Activated CD4-positive, alpha-beta T cell treated with anti-CD3 and anti-CD28 coated beads, Interleukin-2, amount 50 U/mL, for 24 hours (primary cell): ENCODE measurements around the gene LIPN.

Source experiments
- DNase-seq, 2 donors: peaks; one replicate each; pipeline ENCODE4 v3.0.0-alpha.2; 2020; ENCODE audit warnings: low read depth in 1 of 2, low spot score in 1 of 2

The LIPN gene

DNA sequence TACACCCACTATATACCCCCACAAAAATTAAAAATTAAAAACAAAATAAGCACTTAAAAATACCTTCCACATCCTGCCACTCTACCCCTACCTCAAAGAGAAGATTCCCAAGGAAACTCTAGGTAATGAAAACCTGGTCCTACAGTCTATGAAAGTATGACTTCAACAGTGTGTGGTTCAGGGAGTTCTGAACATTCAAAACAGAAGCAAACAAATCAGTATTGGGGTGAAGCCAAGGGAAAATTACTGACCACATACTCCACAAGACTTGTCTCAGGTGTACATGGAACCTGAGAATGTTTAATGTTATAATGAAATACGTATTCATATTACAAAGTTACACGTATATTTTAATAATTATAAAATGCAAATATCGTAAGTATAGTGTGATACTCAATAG lies 22.4 kb downstream of the LIPN start:
- DNase-seq, result no peak

DNA sequence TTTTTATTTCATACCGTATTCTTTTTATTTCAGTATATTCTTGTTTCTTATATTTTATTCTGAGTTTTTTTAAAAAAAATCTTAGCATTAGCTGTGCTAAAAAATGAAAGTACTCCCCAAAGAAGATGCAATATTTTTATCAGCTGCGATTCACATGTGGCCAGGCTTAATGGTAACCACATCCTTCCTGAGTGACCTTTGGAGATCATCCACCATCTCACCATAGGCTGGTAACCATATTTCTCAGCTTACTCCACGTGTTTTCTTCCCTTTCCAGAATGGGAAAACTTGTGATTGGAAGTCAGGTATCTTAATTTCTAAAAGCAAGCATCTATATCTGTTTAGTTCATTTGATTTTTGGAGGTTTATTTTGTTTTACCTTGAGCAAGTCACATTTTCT lies 23.9 kb downstream of the LIPN start:
- DNase-seq, result no peak

DNA sequence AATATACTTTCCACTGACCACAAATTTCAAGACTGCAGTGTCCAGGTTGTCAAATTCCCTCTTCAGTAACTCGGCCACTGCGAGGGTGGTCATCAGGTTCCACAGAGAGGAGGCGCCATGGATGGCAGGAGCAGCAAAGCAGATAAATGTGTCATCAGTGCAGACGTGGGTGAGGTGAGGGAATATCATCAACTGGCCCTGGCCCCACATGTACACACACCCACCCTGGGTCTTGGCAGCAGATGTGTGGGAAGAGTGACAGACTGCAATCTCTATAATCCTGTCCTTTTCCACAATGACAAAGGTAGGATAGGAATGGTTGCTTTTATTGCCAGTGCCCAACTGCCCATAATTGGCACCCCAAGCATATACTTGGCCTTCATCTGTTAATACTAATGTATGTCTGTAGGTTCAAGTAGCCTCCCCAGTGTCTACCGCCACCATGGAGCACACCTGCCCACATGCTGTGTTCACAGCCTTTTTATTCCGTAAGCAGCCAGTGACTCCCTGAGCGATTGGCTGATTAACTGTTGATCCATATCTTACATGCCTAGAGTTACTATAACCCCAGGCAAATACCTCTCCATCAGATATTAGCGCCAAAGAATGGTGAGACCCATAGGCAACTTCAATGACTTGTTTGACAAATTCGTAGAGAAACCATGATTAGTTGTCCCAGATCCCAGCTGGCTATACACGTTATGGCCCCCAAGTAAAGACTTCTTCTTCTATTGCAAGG lies 26.4 kb downstream of the LIPN start:
- DNase-seq, result no peak

DNA sequence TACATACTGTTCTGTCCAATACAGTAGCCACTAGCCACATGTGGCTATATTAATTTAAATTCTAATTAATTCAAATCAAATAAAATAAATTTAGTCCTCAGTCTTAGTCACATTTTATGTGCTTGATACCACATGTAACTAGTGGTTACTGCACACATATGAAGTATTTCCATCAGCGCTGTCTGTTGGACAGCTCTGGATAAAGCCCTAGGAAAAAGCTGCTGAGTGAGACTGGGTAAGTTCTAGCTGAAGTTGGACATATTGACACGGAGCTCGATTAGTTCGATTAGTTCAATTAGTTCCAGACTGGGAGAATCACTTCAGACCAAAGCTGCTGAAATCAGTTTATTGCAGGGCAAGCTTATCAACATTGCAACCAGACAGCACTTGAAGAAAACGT lies 27.6 kb downstream of the LIPN start:
- no peak for DNase-seq

DNA sequence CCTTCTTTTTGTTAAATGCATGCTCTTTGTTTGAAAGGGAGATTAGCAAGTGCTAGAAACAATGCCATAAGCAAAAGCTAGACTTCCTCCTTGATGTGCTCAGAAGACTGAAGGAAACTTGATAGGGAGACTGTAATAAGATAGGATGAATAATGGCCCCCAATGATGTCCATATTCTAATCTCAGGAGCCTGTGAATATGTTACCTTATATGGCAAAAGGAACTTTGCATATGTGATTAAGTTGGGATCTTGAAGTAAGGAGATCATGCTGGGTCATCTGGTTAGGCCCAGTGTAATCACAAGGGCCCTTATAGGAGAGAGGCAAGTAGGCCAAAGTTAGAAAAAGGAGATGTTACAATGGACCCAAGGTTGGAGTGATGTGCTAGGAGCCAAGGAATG lies 29.1 kb downstream of the LIPN start:
- no peak for DNase-seq

DNA sequence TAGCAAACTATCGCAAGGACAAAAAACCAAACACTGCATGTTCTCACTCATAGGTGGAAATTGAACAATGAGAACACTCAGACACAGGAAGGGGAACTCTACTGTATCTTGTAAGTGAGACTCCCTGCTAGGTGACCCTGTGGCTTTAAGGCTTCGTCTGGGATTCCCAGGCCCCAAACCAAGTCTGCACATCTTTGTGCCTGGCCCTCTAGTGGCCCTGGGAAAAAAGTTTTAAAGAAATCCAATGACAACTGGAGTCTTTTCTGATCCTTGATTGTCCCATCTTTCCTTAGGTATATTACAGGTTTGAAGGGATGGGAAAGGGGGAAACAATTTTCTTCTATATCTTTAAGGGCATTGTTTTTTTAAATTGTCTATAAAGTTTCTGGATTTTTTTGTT lies 32.1 kb downstream of the LIPN start:
- no peak for DNase-seq

DNA sequence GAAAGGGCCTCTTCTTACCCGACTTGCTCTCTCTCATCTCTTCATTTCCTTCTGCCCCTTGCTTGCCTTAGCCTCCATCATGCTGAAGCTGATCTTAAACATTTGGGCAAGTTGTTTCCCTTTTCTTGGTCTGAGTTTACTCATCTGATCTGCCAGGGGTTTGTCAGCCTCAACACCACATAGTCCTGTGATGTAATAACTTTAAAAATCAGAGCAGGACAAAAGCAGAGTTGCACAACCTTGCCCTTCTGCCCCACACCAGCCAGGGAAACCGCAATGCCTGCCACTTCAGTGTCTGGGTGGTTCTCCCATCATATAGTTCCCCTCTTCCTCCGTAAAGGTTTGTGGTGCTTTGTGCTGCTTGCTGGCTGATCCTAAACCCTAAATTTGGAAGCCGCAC lies 32.8 kb downstream of the LIPN start:
- DNase-seq, result no peak

DNA sequence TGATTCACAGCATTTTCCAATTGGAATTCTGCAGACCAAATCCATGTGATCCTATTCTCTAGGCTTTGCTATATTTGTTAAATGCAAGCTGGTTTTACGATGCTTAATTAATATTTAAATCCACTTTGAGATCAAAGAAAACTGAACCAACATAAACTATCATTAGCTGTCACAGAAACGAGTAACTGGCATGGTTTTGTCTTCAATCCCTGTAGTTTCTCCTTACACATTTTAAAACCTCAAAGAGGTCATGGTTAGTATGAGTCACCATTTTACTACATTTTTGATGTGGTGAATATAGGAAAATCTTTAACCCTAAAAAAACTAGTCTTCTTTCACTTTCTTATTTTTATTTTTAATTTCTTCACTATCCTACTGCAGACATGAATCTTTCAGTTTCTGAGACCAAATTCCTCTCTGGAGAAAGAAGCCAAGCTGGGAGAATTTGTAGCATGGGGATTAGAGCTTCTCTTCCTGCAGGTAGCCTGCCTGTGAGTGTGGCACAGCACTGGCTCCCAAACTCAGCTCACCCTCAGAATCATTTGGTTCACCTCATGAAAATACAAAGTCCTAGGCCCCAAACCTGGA lies 34.0 kb downstream of the LIPN start:
- DNase-seq, result no peak

DNA sequence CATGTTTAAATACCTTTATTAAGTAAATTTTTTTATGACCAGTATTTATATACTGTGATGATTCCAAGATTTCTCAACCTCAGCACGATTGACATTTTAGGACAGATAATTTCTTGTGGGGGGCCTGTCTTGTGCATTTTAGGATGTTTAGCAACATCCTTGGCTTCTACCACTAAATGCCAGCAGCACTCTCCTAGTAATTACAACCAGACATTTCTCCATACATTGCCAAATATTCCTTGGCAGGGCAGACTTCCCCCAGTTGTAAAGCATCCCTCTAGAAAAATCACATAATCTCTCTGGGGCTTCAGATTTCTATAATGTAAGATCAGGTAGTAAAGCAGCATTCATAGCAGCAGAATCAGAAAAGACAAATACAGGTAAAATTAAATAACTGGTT lies 34.9 kb downstream of the LIPN start:
- no peak for DNase-seq

DNA sequence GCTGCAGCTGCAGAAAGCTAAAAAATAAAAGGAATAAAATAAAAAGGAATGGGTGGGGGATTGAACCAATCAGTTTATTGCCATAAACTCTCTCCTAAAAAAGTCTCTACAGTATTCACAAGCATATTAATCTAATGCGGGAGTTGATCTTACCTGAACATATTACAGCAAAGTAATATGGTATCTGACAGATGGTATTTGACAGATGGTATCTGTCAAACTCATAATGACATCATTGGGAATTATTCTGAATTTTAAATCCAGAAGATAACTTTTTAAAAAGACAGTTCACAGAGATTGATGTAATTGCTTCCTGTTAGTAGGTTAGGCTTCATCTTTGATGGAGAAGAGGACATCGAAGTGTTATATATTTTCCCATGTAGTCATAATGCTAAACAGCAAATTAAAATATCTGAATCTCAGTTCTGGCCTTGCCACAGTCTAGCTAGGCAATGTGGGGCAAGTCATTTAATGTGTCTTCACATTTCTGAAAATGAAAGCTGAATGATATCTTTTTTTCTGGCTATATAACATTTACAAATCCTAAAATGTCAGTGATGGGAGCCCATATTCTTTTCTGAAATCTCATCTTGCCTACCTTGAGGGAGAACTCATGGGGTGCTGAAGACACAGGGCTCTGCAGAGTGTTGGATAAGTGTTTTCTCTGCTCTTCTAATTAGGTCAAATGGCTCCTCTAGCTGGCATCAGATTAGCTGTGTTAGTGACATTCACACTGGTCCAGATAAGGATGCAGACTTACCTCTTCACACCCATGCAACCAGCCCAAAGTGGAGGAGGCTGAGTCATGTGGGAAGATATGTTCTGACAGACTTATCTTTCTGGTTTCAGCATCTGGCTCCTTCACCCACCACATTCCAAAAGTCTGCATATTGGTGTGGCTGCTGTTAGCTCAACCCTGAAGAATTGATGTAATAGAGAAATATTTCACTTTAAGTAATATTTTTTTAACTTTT lies 40.6 kb downstream of the LIPN start:
- DNase-seq, result peak in 1 of 2 donors; percentile 17

DNA sequence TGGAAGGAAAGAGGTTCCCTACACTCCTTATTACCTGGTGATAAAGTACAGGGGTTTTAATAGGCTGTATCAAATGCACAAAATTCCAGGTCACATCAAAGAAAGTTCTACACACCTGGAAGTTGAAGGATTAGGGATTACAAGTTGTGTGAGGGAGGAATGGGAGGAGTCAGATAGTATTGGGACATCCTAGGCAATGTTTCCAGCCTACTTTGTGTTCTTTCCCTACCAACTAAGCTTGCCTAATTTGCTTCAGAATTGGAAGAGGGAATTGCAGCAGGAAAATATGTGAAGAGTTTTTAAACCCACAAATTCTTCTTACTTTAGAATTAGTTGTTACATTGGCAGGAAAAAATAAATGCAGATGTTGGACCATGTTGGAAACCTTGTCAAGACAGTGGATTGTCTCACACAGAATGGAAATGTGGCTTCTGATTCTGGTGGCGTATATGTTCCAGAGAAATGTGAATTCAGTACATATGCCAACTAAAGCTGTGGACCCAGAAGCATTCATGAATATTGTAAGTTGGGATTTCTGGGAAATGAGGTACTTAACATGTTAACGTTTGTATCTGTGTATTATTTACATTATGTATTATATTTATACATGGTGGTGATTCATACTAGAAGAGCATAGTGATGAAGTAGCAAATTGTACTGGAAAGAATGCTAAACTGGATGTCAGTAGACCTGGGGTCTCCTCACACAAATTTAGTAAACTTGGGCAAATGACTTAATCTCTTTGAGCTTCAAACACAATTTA lies 42.9 kb downstream of the LIPN start, which contains the start of gene LIPM:
LIPM (plus strand) TSS at position 208 of the 763 bp plus-strand sequence; CDS start at position 375, 167 bp downstream.
- no peak for DNase-seq

DNA sequence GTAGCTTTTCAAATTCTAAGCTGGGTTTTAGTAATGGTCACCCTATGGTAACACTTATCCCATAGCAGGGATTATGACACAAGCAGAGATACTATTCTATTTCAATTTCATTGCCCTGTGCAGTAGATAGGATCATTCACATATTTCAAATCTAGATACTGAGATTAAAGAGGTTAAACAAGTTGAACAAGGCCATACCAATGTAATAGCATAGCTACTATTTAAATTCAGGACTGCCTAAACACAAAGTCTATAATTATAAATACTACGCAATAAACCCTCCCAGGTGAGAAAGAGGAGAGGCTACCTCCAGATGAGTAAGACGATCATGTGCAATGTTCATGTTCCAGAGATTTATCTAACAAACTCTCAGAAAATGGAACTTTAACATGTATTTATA lies 43.8 kb downstream of the LIPN start:
- DNase-seq, result no peak

DNA sequence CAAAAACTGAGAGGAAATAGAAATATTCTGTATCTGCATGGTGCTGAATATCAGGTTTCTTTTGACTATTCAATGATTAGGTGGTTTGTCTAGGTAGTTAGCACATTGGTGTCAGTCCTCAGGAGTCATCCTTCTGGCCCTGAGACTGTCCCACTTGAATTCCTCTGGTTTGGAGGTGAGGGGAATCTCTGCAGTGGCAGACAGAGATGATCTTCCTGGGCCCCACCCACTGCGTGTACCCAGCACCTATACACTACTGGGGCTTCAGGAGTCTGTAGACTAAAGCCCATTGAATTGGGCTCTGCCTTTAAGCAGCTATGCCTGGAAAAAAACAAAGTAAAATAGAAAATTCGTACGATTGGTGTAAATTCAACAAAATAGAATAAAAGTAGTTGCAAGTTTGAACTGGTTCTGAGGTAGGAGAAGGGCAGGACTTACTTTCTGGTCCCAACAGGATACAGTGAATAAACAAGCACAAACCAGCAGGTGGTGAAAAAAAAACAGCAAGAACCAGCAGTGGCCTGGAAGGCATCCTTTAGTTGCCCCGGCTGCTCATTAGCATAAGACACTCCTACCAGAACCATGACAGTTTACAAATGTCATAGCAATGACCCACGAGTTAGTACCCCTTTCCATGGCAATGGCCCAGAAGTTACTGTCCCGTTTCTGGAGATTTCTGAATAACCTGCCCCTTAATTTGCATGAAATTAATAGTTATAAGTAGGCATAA lies 44.4 kb downstream of the LIPN start:
- DNase-seq, result no peak

DNA sequence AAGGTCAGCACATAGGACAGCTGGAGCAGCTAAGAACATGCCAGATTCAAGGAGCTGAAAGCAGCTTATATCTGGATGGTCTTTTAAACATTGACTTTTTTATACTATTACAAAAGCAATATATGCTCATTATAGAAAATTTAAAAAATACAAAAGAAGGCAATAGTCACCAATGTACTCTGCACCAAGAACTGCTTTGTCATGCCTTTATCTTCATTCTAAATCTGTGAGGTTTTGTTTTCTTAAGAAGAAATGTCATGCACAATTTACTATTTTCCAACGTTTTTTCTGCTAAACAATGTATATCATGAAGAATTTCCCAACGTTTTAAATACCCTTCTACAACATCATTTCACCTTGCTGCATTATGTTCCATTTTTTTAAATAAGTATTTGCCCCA lies 45.5 kb downstream of the LIPN start:
- DNase-seq, result no peak

DNA sequence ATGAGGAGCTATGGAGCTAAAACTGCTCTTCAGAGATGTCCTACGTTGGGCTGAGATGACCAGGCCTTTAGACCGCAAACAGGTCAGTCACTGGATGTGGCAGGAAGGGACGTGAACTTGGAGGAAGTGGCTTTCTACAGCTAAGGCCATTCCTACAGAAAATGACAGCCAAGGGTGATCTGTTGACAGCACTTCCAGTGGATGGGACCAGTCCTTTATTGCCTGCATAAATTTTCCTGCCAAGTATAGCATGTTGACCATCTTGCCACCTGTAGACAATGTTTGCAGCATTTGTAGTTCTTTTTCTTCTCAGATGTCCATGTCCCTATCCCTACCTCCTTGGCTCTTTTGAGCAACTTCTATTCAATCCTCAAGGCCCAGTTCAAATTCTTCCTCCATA lies 46.1 kb downstream of the LIPN start:
- no peak for DNase-seq

DNA sequence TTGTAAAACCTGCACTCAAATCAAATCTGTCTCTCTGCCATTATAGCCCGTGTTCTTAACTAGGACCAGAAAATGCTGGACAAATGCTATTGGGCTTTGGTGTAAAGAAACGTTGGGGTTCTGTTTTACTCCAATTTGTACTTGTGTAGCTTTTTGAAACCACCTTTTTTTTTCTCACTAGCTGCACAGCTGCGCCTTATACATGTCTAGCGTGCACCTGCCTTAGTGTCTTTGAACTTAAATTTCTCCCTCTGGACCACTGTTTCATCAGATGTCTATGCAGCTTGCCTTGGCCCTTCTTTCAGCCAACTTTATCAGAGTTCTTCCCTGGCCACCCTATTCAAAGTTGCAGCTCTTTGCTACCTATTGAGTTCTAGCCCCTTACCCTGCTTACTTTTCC lies 49.8 kb downstream of the LIPN start:
- DNase-seq, result no peak

DNA sequence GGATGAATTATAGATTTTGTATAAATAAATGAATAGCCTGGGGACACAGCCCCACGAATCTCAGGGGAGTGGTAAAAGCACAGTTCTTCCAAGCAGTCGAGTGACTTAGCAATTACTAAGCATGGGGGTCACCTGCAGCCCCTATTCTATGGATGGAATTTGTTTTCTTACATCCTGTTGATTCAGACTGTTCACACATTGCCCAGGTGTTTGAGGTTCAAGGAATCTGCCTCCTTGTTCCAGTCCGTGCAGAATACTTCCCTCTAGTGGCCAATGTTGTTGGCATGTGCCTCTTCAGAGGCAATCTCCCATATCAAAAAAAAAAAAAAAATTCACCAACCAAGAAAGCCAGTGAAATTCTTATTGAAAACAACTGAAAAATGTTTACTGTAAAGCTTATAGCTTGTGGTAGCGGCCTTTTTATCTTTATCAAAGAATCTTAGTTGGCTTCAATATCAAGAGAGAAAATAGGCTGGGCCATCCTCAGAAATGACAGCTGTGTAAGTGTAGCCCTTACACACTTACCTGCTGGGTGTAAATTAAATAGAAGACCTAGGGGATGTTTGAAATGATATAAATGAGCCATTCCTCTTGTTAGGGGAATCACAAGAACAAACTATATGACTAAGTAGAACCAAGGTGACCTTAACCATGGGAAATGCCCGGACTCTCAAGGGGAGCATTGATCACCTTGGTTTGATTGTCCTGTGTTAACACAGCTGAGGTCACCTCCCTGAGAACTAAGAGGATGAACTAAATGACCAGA lies 50.6 kb downstream of the LIPN start:
- no peak for DNase-seq

DNA sequence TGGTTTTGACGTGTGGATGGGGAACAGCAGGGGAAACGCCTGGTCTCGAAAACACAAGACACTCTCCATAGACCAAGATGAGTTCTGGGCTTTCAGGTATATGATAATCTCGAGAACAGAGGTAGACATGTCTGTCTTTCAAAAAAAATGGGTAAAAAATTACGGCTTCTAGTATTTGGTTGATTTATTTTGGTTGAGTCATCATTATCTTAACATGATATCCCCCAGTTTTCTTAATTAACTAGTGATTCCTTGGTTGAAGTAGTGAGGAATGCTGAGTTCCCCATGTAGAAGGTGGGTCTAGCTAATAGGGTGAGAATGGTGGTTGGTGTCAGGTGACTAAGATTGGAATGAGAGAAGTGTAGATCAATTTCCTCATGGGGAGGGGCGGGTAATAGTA lies 53.4 kb downstream of the LIPN start:
- no peak for DNase-seq

DNA sequence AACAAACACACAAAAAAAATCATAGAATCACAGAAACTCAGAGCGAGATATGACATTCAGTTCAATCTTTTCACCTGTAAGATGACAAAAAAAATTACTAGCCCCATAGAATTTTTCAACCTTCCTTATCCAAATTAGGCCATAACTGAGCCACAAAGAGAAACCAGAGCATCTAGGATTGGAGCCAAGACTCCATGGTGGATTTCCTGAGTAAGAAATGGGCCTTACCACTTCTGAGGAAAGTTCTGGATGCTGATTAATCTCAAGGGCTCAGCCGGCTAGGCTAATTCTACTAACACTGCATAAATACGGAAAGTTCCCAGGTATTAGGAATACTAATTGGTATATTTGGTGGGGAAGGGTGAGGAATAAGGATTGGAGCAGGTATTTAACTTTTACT lies 59.5 kb downstream of the LIPN start:
- DNase-seq, result no peak
